Stomach (tissue), 4 donors: Measurements from ENCODE around the gene SMAP2.

Source experiments
- EP300 ChIP-seq: sonication (generic); formaldehyde crosslinking; IDR thresholded peaks from one replicate; pipeline ENCODE4 v1.6.1; 2017; ENCODE audit warnings: antibody characterized with exemption
- POLR2A ChIP-seq, 4 donors: fragments of 450-650 bp; IDR thresholded peaks; one replicate each; pipeline ENCODE4 v1.6.1; 2016; ENCODE audit warnings: antibody characterized with exemption in 4 of 4, control low read depth in 2 of 4, mild to moderate bottlenecking in 1 of 4, moderate library complexity in 1 of 4

DNA sequence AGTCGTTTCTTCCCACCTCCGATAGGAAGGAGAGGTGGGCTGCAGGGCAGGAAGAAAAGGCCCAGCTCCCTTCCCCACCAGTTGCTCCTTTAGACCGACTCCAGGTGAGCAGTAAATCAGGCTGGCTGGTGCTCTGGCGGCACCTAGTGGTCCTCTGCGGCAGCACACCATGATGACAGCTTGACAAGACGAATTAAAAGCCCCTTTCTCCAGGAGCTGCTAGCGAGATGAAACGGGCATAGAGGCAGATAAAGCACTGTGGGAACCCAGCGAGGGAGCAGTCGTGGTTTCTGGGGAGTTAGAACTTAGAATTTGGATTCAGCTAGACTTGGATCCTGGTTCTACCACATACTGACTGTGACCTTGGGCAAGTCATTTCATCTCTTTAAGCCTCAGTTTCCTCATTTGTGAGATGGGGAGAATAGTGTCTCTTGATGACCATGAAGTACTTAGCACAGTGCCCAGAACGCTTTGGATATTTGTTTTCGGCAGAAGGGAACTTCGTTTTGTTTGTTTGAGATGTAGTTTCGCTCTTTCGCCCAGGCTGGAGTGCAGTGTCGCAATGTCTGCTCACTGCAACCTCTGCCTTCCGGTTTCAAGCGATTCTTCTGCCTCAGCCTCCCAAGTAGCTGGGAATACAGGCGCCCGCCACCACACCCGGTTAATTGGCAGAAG, 34.6 kb upstream of the SMAP2 start:
- TF ChIP-seq EP300 (no peak), POLR2A (IDR thresholded peaks at IDR 0.05) (no peak)
